Measurements from ENCODE around the gene PLXNA2.

The PLXNA2 gene

DNA sequence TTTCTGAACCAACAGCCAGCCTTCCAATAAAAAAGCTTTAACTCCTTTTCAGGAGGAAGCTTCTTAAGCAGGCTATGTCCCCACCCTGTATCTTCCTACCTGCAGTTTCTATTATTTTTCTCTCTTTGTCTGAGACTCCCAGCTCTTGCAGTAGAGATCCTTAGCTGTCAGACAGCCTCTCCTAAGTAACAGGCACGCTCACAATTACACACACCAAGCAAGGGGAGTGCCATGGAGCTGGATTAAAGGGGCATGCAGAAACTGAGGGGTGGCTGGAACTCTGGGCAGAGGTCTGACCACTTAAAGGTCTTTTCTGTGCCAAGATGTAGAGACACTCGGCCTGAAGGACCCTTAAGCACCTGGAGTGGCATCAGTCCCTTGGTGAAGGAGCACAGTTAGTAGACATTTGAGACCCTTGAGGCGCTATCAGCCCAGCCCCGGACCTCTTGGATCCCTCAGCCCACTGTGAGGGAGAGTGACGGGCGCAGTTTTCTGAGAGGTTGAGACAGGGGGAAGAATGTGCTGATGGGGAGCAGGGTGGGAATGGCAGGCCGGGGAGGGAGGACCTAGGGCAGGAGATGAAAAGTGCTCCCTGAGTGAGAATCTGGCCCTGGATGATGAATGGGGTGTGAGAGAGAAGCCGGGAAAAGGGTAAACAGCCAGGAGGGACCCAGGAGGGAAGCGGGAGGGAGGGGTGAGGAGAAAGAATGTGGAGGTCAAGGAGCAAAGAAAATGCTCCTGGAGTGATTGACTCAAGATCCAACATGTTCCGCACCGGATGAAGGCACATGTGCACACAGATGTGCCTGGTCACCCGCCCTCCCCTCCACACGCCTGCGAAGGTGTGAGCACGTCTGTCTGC is 13.3 kb downstream of the PLXNA2 start:
- H3K4me3 ChIP-seq (ENCODE audit: low read depth, low read length), result no peak overlapping the region
- TF ChIP-seq, protein P1, sequence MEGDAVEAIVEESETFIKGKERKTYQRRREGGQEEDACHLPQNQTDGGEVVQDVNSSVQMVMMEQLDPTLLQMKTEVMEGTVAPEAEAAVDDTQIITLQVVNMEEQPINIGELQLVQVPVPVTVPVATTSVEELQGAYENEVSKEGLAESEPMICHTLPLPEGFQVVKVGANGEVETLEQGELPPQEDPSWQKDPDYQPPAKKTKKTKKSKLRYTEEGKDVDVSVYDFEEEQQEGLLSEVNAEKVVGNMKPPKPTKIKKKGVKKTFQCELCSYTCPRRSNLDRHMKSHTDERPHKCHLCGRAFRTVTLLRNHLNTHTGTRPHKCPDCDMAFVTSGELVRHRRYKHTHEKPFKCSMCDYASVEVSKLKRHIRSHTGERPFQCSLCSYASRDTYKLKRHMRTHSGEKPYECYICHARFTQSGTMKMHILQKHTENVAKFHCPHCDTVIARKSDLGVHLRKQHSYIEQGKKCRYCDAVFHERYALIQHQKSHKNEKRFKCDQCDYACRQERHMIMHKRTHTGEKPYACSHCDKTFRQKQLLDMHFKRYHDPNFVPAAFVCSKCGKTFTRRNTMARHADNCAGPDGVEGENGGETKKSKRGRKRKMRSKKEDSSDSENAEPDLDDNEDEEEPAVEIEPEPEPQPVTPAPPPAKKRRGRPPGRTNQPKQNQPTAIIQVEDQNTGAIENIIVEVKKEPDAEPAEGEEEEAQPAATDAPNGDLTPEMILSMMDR (IDR thresholded peaks at IDR 0.05; ENCODE audit: low read depth, low read length), result no peak

- no peak overlapping the region for H3K4me3 ChIP-seq (ENCODE audit: low read depth, low read length)
- TF ChIP-seq, protein P1 (IDR thresholded peaks at IDR 0.05; ENCODE audit: low read depth, low read length), result no peak
Measured at GRCh38 chr1:208228550-208228949, 15.6 kb downstream of the PLXNA2 start.

GRCh38 chr1:208228026-208228425 is 16.2 kb downstream of the PLXNA2 start:
- no peak overlapping the region for H3K4me3 ChIP-seq (ENCODE audit: low read depth, low read length)
- TF ChIP-seq, protein P1 (IDR thresholded peaks at IDR 0.05; ENCODE audit: low read depth, low read length), result no peak

DNA sequence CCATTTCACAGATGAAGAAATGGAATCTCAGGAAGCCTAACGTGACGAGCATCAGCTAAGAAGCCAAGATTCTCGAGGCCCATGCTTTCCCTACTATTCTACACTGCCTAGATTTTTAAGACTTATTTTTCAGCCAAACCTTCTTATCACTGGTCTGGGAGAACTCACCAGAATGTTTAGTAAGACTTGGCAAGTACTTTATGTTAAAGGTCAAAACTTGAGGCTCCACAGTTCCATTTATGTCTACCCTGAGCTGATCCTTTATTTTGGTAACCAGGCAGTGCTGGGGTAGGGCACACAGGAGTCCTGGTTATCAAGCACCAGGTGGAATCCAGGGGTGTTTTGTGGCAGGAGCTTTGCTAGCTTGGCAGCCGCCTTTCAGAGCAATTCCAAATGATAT is 16.8 kb downstream of the PLXNA2 start:
- H3K4me3 ChIP-seq (ENCODE audit: low read depth, low read length), result no peak overlapping the region
- TF ChIP-seq, protein P1 (IDR thresholded peaks at IDR 0.05; ENCODE audit: low read depth, low read length), result no peak

GRCh38 chr1:208225954-208226937 is 17.9 kb downstream of the PLXNA2 start:
- TF ChIP-seq, protein P1 (IDR thresholded peaks at IDR 0.05; ENCODE audit: low read depth, low read length), result no peak
- no peak overlapping the region for H3K4me3 ChIP-seq (ENCODE audit: low read depth, low read length)

DNA sequence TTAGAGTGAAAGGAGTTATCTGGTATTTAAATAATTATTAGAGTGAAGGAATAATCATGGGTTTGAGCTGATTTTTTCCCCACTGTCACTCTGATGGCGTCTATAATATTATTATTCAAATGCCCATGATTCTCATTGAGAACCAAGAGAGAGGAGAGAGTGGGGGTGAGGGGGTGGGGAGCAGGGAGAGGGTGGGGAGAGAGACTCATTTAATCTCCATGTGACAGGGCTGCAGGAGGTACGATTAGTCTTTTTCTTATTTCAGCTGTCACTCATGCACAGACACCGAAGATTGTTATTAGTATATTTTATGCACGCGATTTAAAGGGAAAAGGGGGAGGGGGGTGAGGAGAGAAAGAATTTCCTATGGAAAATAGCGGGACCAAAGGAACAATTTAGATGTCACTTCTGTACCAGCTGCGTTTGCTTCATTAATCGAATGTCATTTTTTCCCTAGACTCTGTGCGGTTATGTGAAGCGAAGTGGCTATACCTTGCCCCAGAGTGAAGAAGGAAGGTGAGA is 19.9 kb downstream of the PLXNA2 start:
- no peak overlapping the region for H3K4me3 ChIP-seq (ENCODE audit: low read depth, low read length)
- TF ChIP-seq, protein P1 (IDR thresholded peaks at IDR 0.05; ENCODE audit: low read depth, low read length), result no peak

Data from WI38 (cell line).